ENCODE measurements around the gene USP21. TPM values are rescaled to one million over a fixed set of nuclear protein-coding genes. Genes with fewer than 3 reads are reported as not detected.

USP21 gene
- total and polyA plus RNA-seq, 9 of the 15 experiments (the other 6 are each of a cell fraction or from before 2014, with no cell fraction given), result 4.9 to 52.4 (median 21.6) TPM

DNA sequence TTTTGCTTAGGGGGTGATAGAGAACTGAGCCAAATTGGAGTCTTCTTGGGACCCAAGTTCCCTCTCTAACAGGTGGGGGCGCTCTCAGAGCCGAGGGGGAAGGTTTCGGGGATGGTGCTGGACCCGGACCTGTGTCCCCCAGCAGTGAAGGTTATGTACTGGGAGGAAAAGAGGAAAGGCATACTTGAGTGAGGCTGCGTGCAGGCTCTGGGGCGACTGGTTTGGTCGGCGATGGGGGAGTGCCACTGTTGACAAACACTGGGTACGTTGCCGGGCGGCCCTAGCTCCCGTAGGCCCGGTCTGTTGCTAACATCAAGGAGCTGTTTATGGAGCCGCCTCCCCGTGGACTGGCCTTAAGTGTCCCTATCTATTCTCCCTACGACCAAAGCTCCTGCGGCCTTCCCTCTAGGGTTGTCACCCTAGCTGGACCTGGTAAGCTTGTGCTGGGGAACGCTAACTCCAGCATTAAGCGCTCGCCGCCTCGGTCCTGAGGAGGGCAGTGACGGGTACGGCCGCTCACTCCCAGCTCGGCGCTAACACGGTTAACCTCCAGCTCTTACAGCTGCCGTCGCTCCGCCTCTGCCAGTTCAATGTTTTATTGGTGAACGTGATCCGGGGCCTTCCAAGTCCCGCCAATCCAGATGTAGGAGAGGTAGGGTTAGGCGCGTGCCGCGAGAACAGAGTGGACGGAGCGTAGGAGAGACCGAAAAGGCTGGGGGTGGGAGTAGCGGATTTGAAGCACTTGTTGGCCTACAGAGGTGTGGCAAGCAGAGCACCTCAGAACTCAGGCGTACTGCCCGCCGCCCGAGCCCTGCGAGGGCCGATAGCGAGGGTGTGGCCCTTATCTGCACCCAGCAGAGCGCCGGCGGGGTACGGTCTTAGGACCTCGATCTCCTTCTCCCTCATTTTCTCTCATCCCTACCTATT lies 6.7 kb downstream of the USP21 start, which contains the start of gene PPOX (continued):
- TF ChIP-seq ZFP30 (CRISPR knock-in tag; IDR thresholded peaks at IDR 0.05; ENCODE audit: borderline replicate concordance), result no peak
- TF ChIP-seq MED1 (CRISPR knock-in tag; IDR thresholded peaks at IDR 0.05; ENCODE audit: borderline replicate concordance), result no peak
- TF ChIP-seq NFE2L1 (tag; IDR thresholded peaks at IDR 0.05; ENCODE audit: borderline replicate concordance, low read depth), result no peak
- TF ChIP-seq EP400 (IDR thresholded peaks at IDR 0.05), result peak; percentile 86
- TF ChIP-seq MCM5 (IDR thresholded peaks at IDR 0.05; ENCODE audit: low read depth), result no peak
- peak; percentile 94 for TF ChIP-seq PHB2 (IDR thresholded peaks at IDR 0.05; ENCODE audit: low read depth)
- TF ChIP-seq SMAD4 (CRISPR knock-in tag; conservative IDR thresholded peaks at IDR 0.05), result peak; percentile 96
- TF ChIP-seq, protein P1, sequence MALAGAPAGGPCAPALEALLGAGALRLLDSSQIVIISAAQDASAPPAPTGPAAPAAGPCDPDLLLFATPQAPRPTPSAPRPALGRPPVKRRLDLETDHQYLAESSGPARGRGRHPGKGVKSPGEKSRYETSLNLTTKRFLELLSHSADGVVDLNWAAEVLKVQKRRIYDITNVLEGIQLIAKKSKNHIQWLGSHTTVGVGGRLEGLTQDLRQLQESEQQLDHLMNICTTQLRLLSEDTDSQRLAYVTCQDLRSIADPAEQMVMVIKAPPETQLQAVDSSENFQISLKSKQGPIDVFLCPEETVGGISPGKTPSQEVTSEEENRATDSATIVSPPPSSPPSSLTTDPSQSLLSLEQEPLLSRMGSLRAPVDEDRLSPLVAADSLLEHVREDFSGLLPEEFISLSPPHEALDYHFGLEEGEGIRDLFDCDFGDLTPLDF (CRISPR knock-in tag; IDR thresholded peaks at IDR 0.05), result peak; percentile 75
- TF ChIP-seq, protein P2, sequence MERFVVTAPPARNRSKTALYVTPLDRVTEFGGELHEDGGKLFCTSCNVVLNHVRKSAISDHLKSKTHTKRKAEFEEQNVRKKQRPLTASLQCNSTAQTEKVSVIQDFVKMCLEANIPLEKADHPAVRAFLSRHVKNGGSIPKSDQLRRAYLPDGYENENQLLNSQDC (CRISPR knock-in tag; IDR thresholded peaks at IDR 0.05), result 0 out of 2 replicates have a peak, but pooled peaks have one; percentile 7
- TF ChIP-seq NBN (IDR thresholded peaks at IDR 0.05; ENCODE audit: low read depth), result peak; percentile 84
- TF ChIP-seq ETV5 (CRISPR knock-in tag; IDR thresholded peaks at IDR 0.05; ENCODE audit: low read depth), result peak; percentile 65
- TF ChIP-seq ZBED1 (IDR thresholded peaks at IDR 0.05), result peak; percentile 93
- TF ChIP-seq SMARCB1 (IDR thresholded peaks at IDR 0.05; ENCODE audit: insufficient read length, low read depth), result peak; percentile 90
- TF ChIP-seq ZNF24 (IDR thresholded peaks at IDR 0.05), result peak; percentile 22; the same call in 1 of the 2 replicates
- TF ChIP-seq, protein P3, sequence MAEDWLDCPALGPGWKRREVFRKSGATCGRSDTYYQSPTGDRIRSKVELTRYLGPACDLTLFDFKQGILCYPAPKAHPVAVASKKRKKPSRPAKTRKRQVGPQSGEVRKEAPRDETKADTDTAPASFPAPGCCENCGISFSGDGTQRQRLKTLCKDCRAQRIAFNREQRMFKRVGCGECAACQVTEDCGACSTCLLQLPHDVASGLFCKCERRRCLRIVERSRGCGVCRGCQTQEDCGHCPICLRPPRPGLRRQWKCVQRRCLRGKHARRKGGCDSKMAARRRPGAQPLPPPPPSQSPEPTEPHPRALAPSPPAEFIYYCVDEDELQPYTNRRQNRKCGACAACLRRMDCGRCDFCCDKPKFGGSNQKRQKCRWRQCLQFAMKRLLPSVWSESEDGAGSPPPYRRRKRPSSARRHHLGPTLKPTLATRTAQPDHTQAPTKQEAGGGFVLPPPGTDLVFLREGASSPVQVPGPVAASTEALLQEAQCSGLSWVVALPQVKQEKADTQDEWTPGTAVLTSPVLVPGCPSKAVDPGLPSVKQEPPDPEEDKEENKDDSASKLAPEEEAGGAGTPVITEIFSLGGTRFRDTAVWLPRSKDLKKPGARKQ (CRISPR knock-in tag; IDR thresholded peaks at IDR 0.05), result no peak
- peak; percentile 96 for TF ChIP-seq BHLHE40 (IDR thresholded peaks at IDR 0.05; ENCODE audit: low read length)
- TF ChIP-seq CBX3 (IDR thresholded peaks at IDR 0.05; ENCODE audit: borderline replicate concordance in 1 of 2, low read length in 2 of 2), result no peak; a peak in 1 of 3 replicates
- TF ChIP-seq, protein P4, sequence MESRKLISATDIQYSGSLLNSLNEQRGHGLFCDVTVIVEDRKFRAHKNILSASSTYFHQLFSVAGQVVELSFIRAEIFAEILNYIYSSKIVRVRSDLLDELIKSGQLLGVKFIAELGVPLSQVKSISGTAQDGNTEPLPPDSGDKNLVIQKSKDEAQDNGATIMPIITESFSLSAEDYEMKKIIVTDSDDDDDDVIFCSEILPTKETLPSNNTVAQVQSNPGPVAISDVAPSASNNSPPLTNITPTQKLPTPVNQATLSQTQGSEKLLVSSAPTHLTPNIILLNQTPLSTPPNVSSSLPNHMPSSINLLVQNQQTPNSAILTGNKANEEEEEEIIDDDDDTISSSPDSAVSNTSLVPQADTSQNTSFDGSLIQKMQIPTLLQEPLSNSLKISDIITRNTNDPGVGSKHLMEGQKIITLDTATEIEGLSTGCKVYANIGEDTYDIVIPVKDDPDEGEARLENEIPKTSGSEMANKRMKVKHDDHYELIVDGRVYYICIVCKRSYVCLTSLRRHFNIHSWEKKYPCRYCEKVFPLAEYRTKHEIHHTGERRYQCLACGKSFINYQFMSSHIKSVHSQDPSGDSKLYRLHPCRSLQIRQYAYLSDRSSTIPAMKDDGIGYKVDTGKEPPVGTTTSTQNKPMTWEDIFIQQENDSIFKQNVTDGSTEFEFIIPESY (CRISPR knock-in tag; IDR thresholded peaks at IDR 0.05), result no peak
- TF ChIP-seq ZNF695 (CRISPR knock-in tag; IDR thresholded peaks at IDR 0.05), result no peak
- TF ChIP-seq WHSC1 (IDR thresholded peaks at IDR 0.05; ENCODE audit: low read length), result no peak
- TF ChIP-seq KAT8 (IDR thresholded peaks at IDR 0.05; ENCODE audit: low read depth), result no peak
- no peak for TF ChIP-seq CBFB (CRISPR knock-in tag; IDR thresholded peaks at IDR 0.05)
- TF ChIP-seq TAF1 (IDR thresholded peaks at IDR 0.05; ENCODE audit: control insufficient read depth, extremely low read depth, insufficient read depth, low read length, severe bottlenecking), result peak; percentile 66
